Thyroid gland (tissue), 4 donors: Measurements from ENCODE around the gene ACTC1. TPM values are rescaled to one million over a fixed set of nuclear protein-coding genes. Genes with fewer than 3 reads are reported as not detected.

Experiments
- DNase-seq, 2 donors: peaks; one replicate each; pipeline ENCODE4 v3.0.0-alpha.2; 2019
- H3K27ac ChIP-seq, 3 donors: fragments of 200-600 bp; sonication (generic); 1 replicate in 2 of 3; 2 replicates in 1 of 3; pipeline ENCODE4 v1.5.1; 2016 to 2019; ENCODE audit warnings: mild to moderate bottlenecking in 1 of 3, moderate library complexity in 1 of 3
- H3K27me3 ChIP-seq: fragments of 200-600 bp; sonication (generic); one replicate; pipeline ENCODE4 v1.5.1; 2019
- H3K36me3 ChIP-seq, 2 donors: fragments of 200-600 bp; sonication (generic); one replicate each; pipeline ENCODE4 v1.5.1; 2016 to 2019
- H3K4me1 ChIP-seq, 2 donors: fragments of 200-600 bp; sonication (generic); one replicate each; pipeline ENCODE4 v1.5.1; 2017 to 2019
- H3K4me3 ChIP-seq, 3 donors: fragments of 200-600 bp; sonication (generic); replicated peaks in 1 of 3; 1 replicate in 2 of 3; 2 replicates in 1 of 3; pipeline ENCODE4 v1.5.1; 2016; ENCODE audit warnings: mild to moderate bottlenecking in 1 of 3
- H3K9me3 ChIP-seq: fragments of 200-600 bp; sonication (generic); one replicate; pipeline ENCODE4 v1.5.1; 2017
- CTCF ChIP-seq, 6 experiments: fragments of 200-600 bp in 3 of 6; fragments of 450-650 bp in 3 of 6; sonication (generic) in 3 of 6; IDR thresholded peaks; one replicate each; pipeline ENCODE4 v1.5.1; 2016 to 2019; ENCODE audit warnings: antibody characterized with exemption in 6 of 6, mild to moderate bottlenecking in 2 of 6, inconsistent platforms in 1 of 6, moderate library complexity in 1 of 6
- POLR2A ChIP-seq, 2 donors: fragments of 450-650 bp; IDR thresholded peaks; one replicate each; pipeline ENCODE4 v1.6.1; 2017; ENCODE audit warnings: antibody characterized with exemption in 2 of 2, mild to moderate bottlenecking in 2 of 2, moderate library complexity in 1 of 2
- WGBS, 2 donors: methylation state at CpG; one replicate each; pipeline ENCODE4 v1.1.5; 2017; 5-methylcytosine and 5-hydroxymethylcytosine counted together
- intact Hi-C: fragments of 100-400 bp; cut with DNase I; formaldehyde crosslinking; loops from one replicate; pipeline ENCODE4 v1.15.1; 2023
- total RNA-seq, 4 donors: library from RNA; depleted of rRNA; stranded (reverse); fragments of >200 nt; gene quantifications; one replicate each; pipeline ENCODE4 v1.2.3, GENCODE V29; 2016

The ACTC1 gene
- 1 to 10 TPM in 3 of 4 donors, under 1 TPM in 1; 0.11 to 1.2 (median 1.1) TPM for total RNA-seq

GRCh38 chr15:34795267-34796081 is at the start of gene ACTC1:
ACTC1 (minus strand) TSS chr15:34795549; CDS start chr15:34794808, 741 bp downstream.
- Histone ChIP-seq H3K4me1 (peaks cover 9 to 14% of the 10 kb centered on the region in 2 donors), H3K9me3 (no peaks in the 10 kb centered on the region), H3K36me3 (no peaks in the 10 kb centered on the region), H3K27ac (no peak within 1 kb of the TSS), H3K4me3 (no peak within 1 kb of the TSS), H3K27me3 (peaks cover 10% of the 10 kb centered on the region)
- TF ChIP-seq CTCF (IDR thresholded peaks at IDR 0.05) (no peak), POLR2A (IDR thresholded peaks at IDR 0.05) (no peak)
- 11 to 13% methylated on average over 38 to 43 of the region's 44 CpGs for WGBS, 2 donors
- intact Hi-C loops: no loop called here
- DNase-seq: peak; percentile 64 to 73

GRCh38 chr15:34841262-34841725 is 45.9 kb upstream of the ACTC1 start:
- intact Hi-C loops: no loop called here

GRCh38 chr15:34838282-34838681 is 42.9 kb upstream of the ACTC1 start:
- Histone ChIP-seq H3K4me3 (no peak overlapping the region), H3K4me1 (peaks cover 0 to 5% of the 10 kb centered on the region in 2 donors), H3K9me3 (no peaks in the 10 kb centered on the region), H3K27me3 (no peaks in the 10 kb centered on the region), H3K27ac (no peak overlapping the region), H3K36me3 (no peaks in the 10 kb centered on the region)
- intact Hi-C loops: no loop called here
- WGBS, 2 donors: 98% methylated on average over 3 of the region's 3 CpGs
- TF ChIP-seq POLR2A (IDR thresholded peaks at IDR 0.05) (no peak), CTCF (IDR thresholded peaks at IDR 0.05) (no peak)
- no peak for DNase-seq

More at GRCh38 chr15:34841262-34841725, 45.9 kb upstream of the ACTC1 start:
- Histone ChIP-seq H3K9me3 (no peaks in the 10 kb centered on the region), H3K4me3 (no peak overlapping the region), H3K36me3 (no peaks in the 10 kb centered on the region), H3K27ac (no peak overlapping the region), H3K4me1 (peaks cover 0 to 5% of the 10 kb centered on the region in 2 donors), H3K27me3 (no peaks in the 10 kb centered on the region)
- TF ChIP-seq POLR2A (IDR thresholded peaks at IDR 0.05) (no peak), CTCF (IDR thresholded peaks at IDR 0.05) (no peak)
- DNase-seq: no peak

GRCh38 chr15:34837246-34838016 is 42.1 kb upstream of the ACTC1 start:
- DNase-seq: peak; percentile 79 to 84
- Histone ChIP-seq H3K27me3 (no peaks in the 10 kb centered on the region), H3K27ac (no peak overlapping the region), H3K4me1 (peaks cover 0 to 5% of the 10 kb centered on the region in 2 donors), H3K9me3 (no peaks in the 10 kb centered on the region), H3K4me3 (no peak overlapping the region), H3K36me3 (no peaks in the 10 kb centered on the region)
- intact Hi-C loops: no loop called here
- TF ChIP-seq POLR2A (IDR thresholded peaks at IDR 0.05) (no peak), CTCF (IDR thresholded peaks at IDR 0.05) (no peak)
- WGBS, 2 donors: 50 to 54% methylated on average over 6 of the region's 6 CpGs
